Mucosa of rectum (tissue), 2 donors: ENCODE data around the gene IL1RAPL2.

Source experiments
- H3K27ac ChIP-seq, 2 donors: one replicate each; pipeline ENCODE4 v1.7.0; 2013; ENCODE audit warnings: inconsistent platforms in 2 of 2, low read depth in 2 of 2, low read length in 2 of 2
- H3K27me3 ChIP-seq, 2 donors: one replicate each; pipeline ENCODE4 v1.7.0; 2013; ENCODE audit warnings: low read length in 2 of 2; ENCODE audit not compliant: control insufficient read depth in 2 of 2, insufficient read depth in 2 of 2
- H3K36me3 ChIP-seq, 2 donors: one replicate each; pipeline ENCODE4 v1.7.0; 2013; ENCODE audit warnings: low read length in 2 of 2; ENCODE audit not compliant: control insufficient read depth in 2 of 2, insufficient read depth in 2 of 2
- H3K4me1 ChIP-seq, 2 donors: one replicate each; pipeline ENCODE4 v1.7.0; 2013; ENCODE audit warnings: low read length in 2 of 2, mild to moderate bottlenecking in 1 of 2; ENCODE audit not compliant: control insufficient read depth in 2 of 2, insufficient read depth in 2 of 2
- H3K4me3 ChIP-seq, 2 donors: one replicate each; pipeline ENCODE4 v1.7.0; 2013; ENCODE audit warnings: low read length in 2 of 2
- H3K9ac ChIP-seq, 2 donors: one replicate each; pipeline ENCODE4 v1.7.0; 2013; ENCODE audit warnings: low read length in 2 of 2, low read depth in 1 of 2, mild to moderate bottlenecking in 1 of 2
- H3K9me3 ChIP-seq, 2 donors: one replicate each; pipeline ENCODE4 v1.7.0; 2013; ENCODE audit warnings: low read length in 2 of 2; ENCODE audit not compliant: control insufficient read depth in 2 of 2
- donor health status: healthy.
- donor health status: Normal muscosa, but diverticular disease.

The IL1RAPL2 gene

DNA sequence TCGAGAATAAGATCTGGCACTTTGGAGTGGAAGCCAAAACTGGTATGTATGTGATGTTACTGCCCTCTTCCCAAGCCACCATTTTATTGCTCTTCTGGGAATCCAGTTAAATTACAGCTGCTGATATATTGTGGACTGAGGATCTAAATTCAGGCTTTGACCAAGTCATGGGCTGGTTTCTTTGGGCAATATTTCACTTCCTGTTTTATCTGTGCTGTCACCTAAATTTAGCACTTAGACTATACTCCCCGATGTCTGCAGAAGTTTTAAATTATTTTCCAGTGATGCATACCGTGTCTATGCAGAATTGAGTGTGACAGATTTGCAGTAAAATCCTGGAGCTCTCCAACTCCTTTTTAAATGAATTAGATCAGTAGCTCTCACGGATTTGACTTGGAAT lies 554.5 kb downstream of the IL1RAPL2 start:
- peaks cover 4 to 7% of the 10 kb centered on the region in 2 donors for H3K27me3 ChIP-seq
- no peaks in the 10 kb centered on the region for H3K4me1 ChIP-seq
- H3K4me3 ChIP-seq, result no peak overlapping the region
- no peak overlapping the region for H3K27ac ChIP-seq
- H3K36me3 ChIP-seq, result no peaks in the 10 kb centered on the region
- no peaks in the 10 kb centered on the region for H3K9me3 ChIP-seq
- H3K9ac ChIP-seq, result no peak overlapping the region

DNA sequence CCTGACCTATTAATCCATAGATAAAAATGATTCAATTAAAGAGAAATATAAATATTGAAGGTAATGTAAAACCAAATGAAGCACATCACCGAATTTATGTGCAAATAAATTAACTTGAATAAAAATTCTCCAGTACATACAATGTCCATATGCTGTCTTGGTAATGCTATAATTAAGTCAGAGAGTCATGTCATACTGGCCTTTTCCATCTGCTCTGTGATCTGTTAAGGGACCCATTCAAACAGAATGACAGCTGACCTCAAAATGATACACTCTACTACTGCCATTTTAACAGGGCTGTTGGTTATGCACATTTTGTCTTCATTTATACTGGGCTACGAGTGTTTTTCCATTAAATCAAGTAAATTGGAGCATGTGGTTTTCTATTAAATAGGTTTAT lies 555.2 kb downstream of the IL1RAPL2 start:
- Histone ChIP-seq H3K27me3 (peaks cover 4 to 7% of the 10 kb centered on the region in 2 donors), H3K9ac (no peak overlapping the region), H3K9me3 (no peaks in the 10 kb centered on the region), H3K4me1 (no peaks in the 10 kb centered on the region), H3K36me3 (no peaks in the 10 kb centered on the region), H3K4me3 (no peak overlapping the region), H3K27ac (no peak overlapping the region)

DNA sequence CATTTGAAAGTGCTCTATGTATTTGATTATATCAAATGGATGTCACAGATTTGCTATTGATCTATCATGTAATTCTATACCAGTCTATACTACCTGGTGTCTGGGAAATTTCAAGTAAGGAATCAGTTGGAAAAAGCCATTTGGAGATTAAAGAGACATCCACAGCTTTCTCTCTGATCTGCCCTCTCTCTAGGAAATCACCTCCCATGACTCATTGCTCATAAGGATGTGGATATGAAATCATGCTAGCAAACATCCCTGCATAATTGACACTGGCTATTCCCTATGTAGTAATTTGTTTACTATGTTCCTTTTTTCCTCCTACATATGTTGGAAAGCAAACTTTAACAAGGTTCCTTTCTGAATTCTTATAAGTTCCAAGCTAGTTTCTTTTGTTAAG lies 560.2 kb downstream of the IL1RAPL2 start:
- H3K36me3 ChIP-seq, result no peaks in the 10 kb centered on the region
- peaks cover 3 to 4% of the 10 kb centered on the region in 2 donors for H3K27me3 ChIP-seq
- H3K9ac ChIP-seq, result no peak overlapping the region
- H3K9me3 ChIP-seq, result no peaks in the 10 kb centered on the region
- H3K27ac ChIP-seq, result no peak overlapping the region
- no peak overlapping the region for H3K4me3 ChIP-seq
- no peaks in the 10 kb centered on the region for H3K4me1 ChIP-seq

DNA sequence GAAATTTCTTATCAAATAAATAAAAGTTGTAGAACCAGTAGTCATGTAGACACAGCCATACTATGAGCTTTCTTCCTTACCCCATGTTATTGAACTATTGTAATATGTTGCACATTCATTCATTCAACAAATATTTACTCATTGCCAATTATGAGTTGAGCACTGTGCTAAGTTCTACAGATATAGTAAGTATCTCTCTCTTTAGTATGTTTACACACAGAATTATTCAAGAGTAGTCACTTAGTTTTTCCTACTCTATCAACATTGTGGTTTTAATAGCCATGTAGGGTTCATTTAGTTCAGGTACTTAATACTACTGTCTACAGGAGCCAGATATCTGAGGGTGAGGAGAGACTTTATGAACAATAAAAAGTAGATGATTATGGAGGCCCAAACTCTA lies 568.3 kb downstream of the IL1RAPL2 start:
- H3K27ac ChIP-seq, result no peak overlapping the region
- peaks cover 0 to under 1% of the 10 kb centered on the region in 2 donors for H3K27me3 ChIP-seq
- H3K9ac ChIP-seq, result no peak overlapping the region
- no peaks in the 10 kb centered on the region for H3K36me3 ChIP-seq
- no peak overlapping the region for H3K4me3 ChIP-seq
- H3K4me1 ChIP-seq, result no peaks in the 10 kb centered on the region
- H3K9me3 ChIP-seq, result no peaks in the 10 kb centered on the region

DNA sequence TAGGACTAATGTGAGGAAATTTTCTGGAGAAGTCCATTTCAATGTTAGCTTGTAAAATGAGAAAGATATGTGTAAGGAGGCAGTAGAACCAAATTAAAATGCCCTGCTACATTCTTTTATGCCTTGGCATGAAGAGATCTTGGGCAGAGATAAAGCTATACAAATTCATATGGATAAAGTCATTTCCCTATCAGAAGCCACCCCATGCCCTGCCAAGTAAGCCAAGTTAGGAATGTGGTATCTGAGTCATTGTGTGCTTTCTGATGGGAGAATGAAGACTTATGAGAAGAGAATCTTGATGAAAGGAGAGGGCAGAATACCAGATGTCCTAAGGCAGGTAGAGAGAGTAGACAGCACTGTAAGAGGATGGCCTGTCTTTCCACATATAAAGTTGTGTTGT lies 570.8 kb downstream of the IL1RAPL2 start:
- H3K27me3 ChIP-seq, result peaks cover 2 to 4% of the 10 kb centered on the region in 2 donors
- no peaks in the 10 kb centered on the region for H3K36me3 ChIP-seq
- no peaks in the 10 kb centered on the region for H3K9me3 ChIP-seq
- H3K4me1 ChIP-seq, result no peaks in the 10 kb centered on the region
- no peak overlapping the region for H3K27ac ChIP-seq
- no peak overlapping the region for H3K4me3 ChIP-seq
- no peak overlapping the region for H3K9ac ChIP-seq

DNA sequence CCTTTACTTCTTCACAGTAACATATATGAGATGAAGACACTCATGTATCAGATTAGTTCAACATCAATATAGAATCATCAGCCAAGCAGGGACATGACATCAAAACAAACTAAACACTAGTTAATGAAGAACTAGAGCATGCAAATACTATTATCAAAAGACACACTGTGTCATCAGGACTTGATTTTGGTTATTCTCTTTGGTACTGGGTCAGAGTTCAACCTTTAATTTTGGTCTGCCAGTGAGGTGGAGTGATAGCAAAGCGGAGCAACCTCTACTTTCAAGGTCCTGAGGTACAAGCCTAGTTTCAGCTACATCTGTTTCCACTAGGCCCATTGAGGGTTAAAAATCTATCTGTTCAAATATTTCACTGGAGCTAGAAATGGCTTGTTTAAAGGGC lies 584.0 kb downstream of the IL1RAPL2 start:
- no peaks in the 10 kb centered on the region for H3K36me3 ChIP-seq
- no peaks in the 10 kb centered on the region for H3K9me3 ChIP-seq
- H3K4me1 ChIP-seq, result no peaks in the 10 kb centered on the region
- no peaks in the 10 kb centered on the region for H3K27me3 ChIP-seq
- no peak overlapping the region for H3K27ac ChIP-seq
- H3K4me3 ChIP-seq, result no peak overlapping the region
- no peak overlapping the region for H3K9ac ChIP-seq

DNA sequence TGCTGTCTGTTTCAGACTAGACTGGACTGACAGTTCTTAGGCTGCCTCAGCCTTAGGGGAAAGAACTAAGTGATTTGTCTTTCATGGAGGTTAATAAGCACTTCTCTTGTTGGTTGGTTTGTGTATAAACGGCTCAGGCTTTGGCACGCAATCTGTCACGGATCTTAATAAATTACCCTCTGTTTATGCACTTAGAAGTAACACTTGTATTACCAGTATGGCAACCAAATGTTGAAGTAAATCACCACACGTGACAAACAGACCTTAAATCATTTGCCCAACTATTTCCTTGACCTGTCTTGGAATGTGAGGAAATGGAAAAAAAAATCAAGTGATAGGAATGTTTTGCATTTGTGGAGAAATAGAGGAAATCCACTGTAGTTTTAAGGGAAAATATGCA lies 584.6 kb downstream of the IL1RAPL2 start:
- no peak overlapping the region for H3K4me3 ChIP-seq
- no peak overlapping the region for H3K9ac ChIP-seq
- H3K36me3 ChIP-seq, result no peaks in the 10 kb centered on the region
- H3K27ac ChIP-seq, result no peak overlapping the region
- no peaks in the 10 kb centered on the region for H3K9me3 ChIP-seq
- H3K27me3 ChIP-seq, result no peaks in the 10 kb centered on the region
- H3K4me1 ChIP-seq, result no peaks in the 10 kb centered on the region

DNA sequence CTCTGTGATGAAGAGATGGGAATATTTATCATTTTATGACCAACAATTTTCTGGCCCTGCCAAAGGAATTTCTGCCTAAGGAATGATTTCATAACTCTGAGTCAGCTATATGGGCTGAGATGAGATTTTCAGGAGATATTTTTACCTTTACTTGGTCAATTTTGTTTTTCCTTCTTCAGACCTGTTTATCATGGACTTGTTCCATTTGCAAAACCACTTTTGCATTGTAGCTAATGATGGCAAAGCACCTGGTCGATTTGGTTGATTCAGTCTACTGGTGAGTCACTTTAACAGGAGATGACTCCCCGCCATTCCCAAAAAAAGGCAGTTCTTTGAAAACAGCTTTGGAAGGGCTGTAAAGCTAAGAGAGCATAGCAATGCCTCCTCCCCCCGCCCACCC lies 601.2 kb downstream of the IL1RAPL2 start:
- Histone ChIP-seq H3K4me1 (no peaks in the 10 kb centered on the region), H3K9me3 (no peaks in the 10 kb centered on the region), H3K4me3 (no peak overlapping the region), H3K27ac (no peak overlapping the region), H3K36me3 (no peaks in the 10 kb centered on the region), H3K9ac (no peak overlapping the region), H3K27me3 (no peaks in the 10 kb centered on the region)

DNA sequence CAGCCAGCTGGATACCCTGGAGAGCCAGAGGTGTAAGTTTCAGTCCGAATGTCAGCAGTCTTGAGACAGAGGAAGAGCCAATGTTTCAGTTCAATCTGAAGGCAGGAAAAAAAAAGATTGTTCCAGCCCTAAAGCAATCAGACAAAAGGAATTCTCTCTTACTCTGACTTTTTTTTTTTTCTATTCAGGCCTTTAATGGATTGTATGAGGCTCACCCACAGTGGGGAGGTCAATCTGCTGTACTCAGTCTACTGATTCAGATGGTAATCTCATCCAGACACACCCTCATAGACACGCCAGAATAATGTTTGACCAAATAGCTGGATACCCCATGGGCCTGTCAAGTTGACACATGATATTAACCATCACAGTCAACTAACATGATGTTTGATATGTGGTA lies 602.6 kb downstream of the IL1RAPL2 start:
- H3K9ac ChIP-seq, result no peak overlapping the region
- H3K27me3 ChIP-seq, result no peaks in the 10 kb centered on the region
- H3K27ac ChIP-seq, result no peak overlapping the region
- no peaks in the 10 kb centered on the region for H3K36me3 ChIP-seq
- no peaks in the 10 kb centered on the region for H3K4me1 ChIP-seq
- H3K4me3 ChIP-seq, result no peak overlapping the region
- no peaks in the 10 kb centered on the region for H3K9me3 ChIP-seq

DNA sequence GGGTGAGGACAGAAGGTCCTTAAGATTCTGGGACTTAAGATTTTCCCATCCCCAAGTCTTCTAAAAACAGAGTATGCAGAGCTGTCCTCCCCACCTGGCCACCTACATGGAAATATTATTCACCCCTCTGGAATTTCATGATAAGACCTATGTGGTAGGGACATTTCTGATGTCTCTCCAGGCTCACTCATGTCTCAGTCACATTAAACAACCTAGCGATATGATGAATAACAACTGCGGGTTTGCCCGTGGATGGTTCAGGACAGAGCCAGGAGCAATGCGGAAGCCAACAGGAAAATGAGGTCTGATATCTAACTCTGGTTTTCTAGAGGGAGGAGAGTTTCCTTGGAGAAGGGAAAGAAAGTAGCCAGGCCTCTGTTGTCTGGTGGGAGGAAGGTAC lies 607.1 kb downstream of the IL1RAPL2 start:
- H3K4me3 ChIP-seq, result no peak overlapping the region
- no peak overlapping the region for H3K9ac ChIP-seq

DNA sequence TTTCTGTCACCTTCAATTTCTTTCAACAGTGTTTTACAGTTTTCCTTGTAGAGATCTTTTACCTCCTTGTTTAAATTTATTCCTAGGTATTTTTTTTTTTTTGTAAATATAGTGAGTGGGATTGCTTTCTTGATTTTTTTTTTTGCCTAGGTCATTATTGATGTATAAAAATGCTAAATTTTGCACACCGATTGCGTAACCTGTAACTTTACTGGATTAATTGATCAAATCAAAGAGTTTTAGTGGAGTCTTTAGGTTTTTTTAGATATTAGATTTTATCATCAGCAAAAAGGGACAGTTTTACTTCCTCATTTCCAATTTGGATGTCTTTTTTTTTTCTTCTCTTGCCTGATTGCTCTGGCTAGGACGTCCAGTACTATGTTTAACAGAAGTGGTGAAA lies 613.6 kb downstream of the IL1RAPL2 start:
- no peak overlapping the region for H3K9ac ChIP-seq
- H3K27me3 ChIP-seq, result no peaks in the 10 kb centered on the region
- no peaks in the 10 kb centered on the region for H3K4me1 ChIP-seq
- no peaks in the 10 kb centered on the region for H3K9me3 ChIP-seq
- H3K4me3 ChIP-seq, result no peak overlapping the region
- no peaks in the 10 kb centered on the region for H3K36me3 ChIP-seq
- no peak overlapping the region for H3K27ac ChIP-seq

More for the DNA sequence above, 607.1 kb downstream of the IL1RAPL2 start:
- Histone ChIP-seq H3K27me3 (no peaks in the 10 kb centered on the region), H3K4me1 (no peaks in the 10 kb centered on the region), H3K9me3 (no peaks in the 10 kb centered on the region), H3K36me3 (no peaks in the 10 kb centered on the region), H3K27ac (no peak overlapping the region)
